Stomach (tissue), 9 donors: ENCODE results near the gene MPPE1. TPM values are rescaled to one million over a fixed set of nuclear protein-coding genes. Genes with fewer than 3 reads are reported as not detected.
"Not testable (repeated sequence)": the region's sequence is repeated elsewhere in the genome, so short reads cannot be mapped to it uniquely, and the experiment has no call there.

Source experiments
- DNase-seq, 2 donors: peaks; one replicate each; pipeline versions ENCODE4 v3.0.0 to v3.0.0-alpha.2; 2013 to 2019
- H3K27ac ChIP-seq, 5 donors: fragments of 200-600 bp in 4 of 5; sonication (generic) in 4 of 5; one replicate each; pipeline ENCODE4 v1.5.1; 2013 to 2019; ENCODE audit warnings: mild to moderate bottlenecking in 1 of 5, moderate library complexity in 1 of 5
- H3K27me3 ChIP-seq, 3 donors: fragments of 200-600 bp; sonication (generic); one replicate each; pipeline ENCODE4 v1.5.1; 2017 to 2019; ENCODE audit warnings: mixed run types in 1 of 3
- H3K36me3 ChIP-seq, 4 donors: fragments of 200-600 bp; sonication (generic); 1 replicate in 3 of 4; 2 replicates in 1 of 4; pipeline ENCODE4 v1.5.1; 2016 to 2019
- H3K4me1 ChIP-seq, 4 donors: fragments of 200-600 bp; sonication (generic); one replicate each; pipeline ENCODE4 v1.5.1; 2016 to 2019
- H3K4me3 ChIP-seq, 4 donors: fragments of 200-600 bp; sonication (generic) in 3 of 4; one replicate each; pipeline ENCODE4 v1.5.1; 2016 to 2019; ENCODE audit warnings: mild to moderate bottlenecking in 1 of 4
- H3K9me3 ChIP-seq, 4 donors: fragments of 200-600 bp; sonication (generic); one replicate each; pipeline ENCODE4 v1.5.1; 2016 to 2019
- EP300 ChIP-seq: sonication (generic); formaldehyde crosslinking; IDR thresholded peaks from one replicate; pipeline ENCODE4 v1.6.1; 2017; ENCODE audit warnings: antibody characterized with exemption
- POLR2A ChIP-seq, 4 donors: fragments of 450-650 bp; IDR thresholded peaks; one replicate each; pipeline ENCODE4 v1.6.1; 2016; ENCODE audit warnings: antibody characterized with exemption in 4 of 4, control low read depth in 2 of 4, mild to moderate bottlenecking in 1 of 4, moderate library complexity in 1 of 4
- POLR2AphosphoS5 ChIP-seq, 3 donors: sonication (generic); formaldehyde crosslinking; IDR thresholded peaks; one replicate each; pipeline ENCODE4 v1.6.1; 2016; ENCODE audit warnings: antibody characterized with exemption in 3 of 3
- WGBS, 5 donors: extraction: QIAGEN DNeasy Blood & Tissue Kit in 3 of 5; methylation state at CpG; one replicate each; pipeline versions ENCODE4 v1.1.5 to v1.1.7; 2013 to 2018; 5-methylcytosine and 5-hydroxymethylcytosine counted together
- intact Hi-C: fragments of 100-400 bp; cut with DNase I; formaldehyde crosslinking; loops from one replicate; pipeline ENCODE4 v1.15.1; 2023; ENCODE audit warnings: low total_unique reads
- polyA plus RNA-seq, 3 donors: library from polyadenylated mRNA; stranded (reverse); fragments of 200-250 nt; gene quantifications; one replicate each; pipeline ENCODE4 v1.2.3, GENCODE V29; 2013
- total RNA-seq, 5 donors: library from RNA; depleted of rRNA; stranded (reverse); fragments of >200 nt; gene quantifications; one replicate each; pipeline versions ENCODE4 v1.1.0 to v1.2.3, GENCODE V29; 2014 to 2016
- TF ChIP-seq, protein P1 (sequence below), 7 experiments: fragments of 450-650 bp in 4 of 7; fragments of 200-600 bp in 3 of 7; sonication (generic) in 3 of 7; IDR thresholded peaks; one replicate each; pipeline ENCODE4 v1.5.1; 2016 to 2019; ENCODE audit warnings: antibody characterized with exemption in 7 of 7, control low read depth in 2 of 7, mild to moderate bottlenecking in 1 of 7
- donor health status: healthy with polysubstance abuse.
- donor health status: Bipolar disorder and iron deficiency.
- donor health status: healthy.

MPPE1 gene
- total and polyA plus RNA-seq, 8 donors: 15.2 to 82.0 (median 32.6) TPM

GRCh38 chr18:11860594-11861450, 47.3 kb downstream of the MPPE1 start:
- no peak for TF ChIP-seq EP300
- TF ChIP-seq POLR2AphosphoS5 (IDR thresholded peaks at IDR 0.05): no peak
- TF ChIP-seq, protein P1, sequence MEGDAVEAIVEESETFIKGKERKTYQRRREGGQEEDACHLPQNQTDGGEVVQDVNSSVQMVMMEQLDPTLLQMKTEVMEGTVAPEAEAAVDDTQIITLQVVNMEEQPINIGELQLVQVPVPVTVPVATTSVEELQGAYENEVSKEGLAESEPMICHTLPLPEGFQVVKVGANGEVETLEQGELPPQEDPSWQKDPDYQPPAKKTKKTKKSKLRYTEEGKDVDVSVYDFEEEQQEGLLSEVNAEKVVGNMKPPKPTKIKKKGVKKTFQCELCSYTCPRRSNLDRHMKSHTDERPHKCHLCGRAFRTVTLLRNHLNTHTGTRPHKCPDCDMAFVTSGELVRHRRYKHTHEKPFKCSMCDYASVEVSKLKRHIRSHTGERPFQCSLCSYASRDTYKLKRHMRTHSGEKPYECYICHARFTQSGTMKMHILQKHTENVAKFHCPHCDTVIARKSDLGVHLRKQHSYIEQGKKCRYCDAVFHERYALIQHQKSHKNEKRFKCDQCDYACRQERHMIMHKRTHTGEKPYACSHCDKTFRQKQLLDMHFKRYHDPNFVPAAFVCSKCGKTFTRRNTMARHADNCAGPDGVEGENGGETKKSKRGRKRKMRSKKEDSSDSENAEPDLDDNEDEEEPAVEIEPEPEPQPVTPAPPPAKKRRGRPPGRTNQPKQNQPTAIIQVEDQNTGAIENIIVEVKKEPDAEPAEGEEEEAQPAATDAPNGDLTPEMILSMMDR (IDR thresholded peaks at IDR 0.05): no peak
- TF ChIP-seq POLR2A (IDR thresholded peaks at IDR 0.05): no peak
- Histone ChIP-seq H3K4me3 (no peak overlapping the region), H3K27me3 (no peaks in the 10 kb centered on the region), H3K27ac (peak overlapping the region in 1 of 5 donors; percentile 76), H3K36me3 (no peaks in the 10 kb centered on the region), H3K9me3 (no peaks in the 10 kb centered on the region), H3K4me1 (peaks cover 0 to 51% (median 10%) of the 10 kb centered on the region in 4 donors)
- WGBS, 5 donors: 82 to 86% (median 86%) methylated on average over 17 of the region's 17 CpGs
- no peak for DNase-seq
- intact Hi-C loops: no loop called here

DNA sequence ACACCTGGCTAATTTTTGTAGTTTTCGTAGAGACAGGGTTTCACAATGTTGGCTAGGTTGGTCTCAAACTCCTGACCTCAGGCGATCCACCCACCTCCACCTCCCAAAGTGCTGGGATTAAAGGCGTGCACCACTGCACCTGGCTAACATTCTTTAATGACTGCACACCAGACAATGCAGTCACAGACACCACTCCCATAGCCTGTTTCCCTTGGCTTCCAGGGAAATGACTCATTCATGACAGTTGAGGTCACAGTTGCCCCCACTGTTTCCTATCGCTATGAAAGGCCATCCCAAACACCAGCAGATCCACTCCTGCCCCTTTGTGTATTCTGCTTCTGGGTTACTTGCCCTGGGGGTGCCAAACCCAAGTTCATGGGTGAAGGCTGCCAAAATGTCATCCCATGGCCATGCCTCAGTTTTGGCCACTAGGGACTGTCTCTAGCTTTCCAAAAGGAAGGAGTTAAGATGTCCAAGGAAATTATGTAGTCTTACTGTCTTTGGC, 48.2 kb downstream of the MPPE1 start:
- intact Hi-C loops: loop anchor here (10.0 kb wide), 1 partner anchor 45 kb away; the partner anchor contains the start of gene MPPE1
- Histone ChIP-seq H3K9me3 (no peaks in the 10 kb centered on the region), H3K4me3 (no peak overlapping the region), H3K27ac (peak overlapping the region in 2 of 5 donors; percentile 50 to 97), H3K4me1 (peaks cover 0 to 59% (median 13%) of the 10 kb centered on the region in 4 donors), H3K27me3 (no peaks in the 10 kb centered on the region), H3K36me3 (peaks cover 0 to 4% (median 2%) of the 10 kb centered on the region in 4 donors)
- WGBS, 5 donors: 55 to 78% (median 66%) methylated on average over 4 of the region's 4 CpGs
- peak in 2 of 3 donors; percentile 13 to 51 for TF ChIP-seq POLR2AphosphoS5 (IDR thresholded peaks at IDR 0.05)
- TF ChIP-seq POLR2A (IDR thresholded peaks at IDR 0.05): no peak
- no peak for DNase-seq

DNA sequence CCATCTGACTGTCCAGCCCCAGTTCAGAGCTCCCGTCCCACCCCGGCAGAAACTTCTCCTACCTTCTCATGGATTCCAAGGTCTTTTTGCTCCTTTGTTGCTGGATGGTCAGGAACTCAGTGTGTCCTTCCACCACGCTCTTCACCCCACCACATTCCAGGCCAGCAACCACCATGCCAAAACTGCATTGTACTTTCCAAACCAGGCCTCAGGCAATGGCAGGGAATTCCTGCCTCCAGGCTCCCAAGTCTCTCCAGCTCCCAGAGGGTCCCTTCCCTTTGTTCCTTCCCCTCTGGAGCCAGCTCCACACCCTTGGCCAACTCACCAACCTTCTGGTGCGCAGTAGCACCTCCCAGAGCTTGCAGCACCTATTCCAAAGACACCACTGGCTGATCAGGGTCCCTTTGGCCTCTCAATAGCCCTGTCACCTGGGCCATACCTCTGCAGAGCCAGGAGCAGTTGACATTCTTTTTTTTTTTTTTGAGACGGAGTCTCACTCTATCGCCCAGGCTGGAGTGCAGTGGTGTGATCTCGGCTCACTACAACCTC, 48.8 kb downstream of the MPPE1 start:
- Histone ChIP-seq H3K4me1 (peaks cover 2 to 64% (median 15%) of the 10 kb centered on the region in 4 donors), H3K36me3 (peaks cover 0 to 10% (median 8%) of the 10 kb centered on the region in 4 donors), H3K4me3 (no peak overlapping the region), H3K27ac (peak overlapping the region in 2 of 5 donors; percentile 50 to 97), H3K27me3 (no peaks in the 10 kb centered on the region), H3K9me3 (no peaks in the 10 kb centered on the region)
- no peak for TF ChIP-seq POLR2AphosphoS5 (IDR thresholded peaks at IDR 0.05)
- TF ChIP-seq, protein P1 (IDR thresholded peaks at IDR 0.05): no peak
- TF ChIP-seq POLR2A (IDR thresholded peaks at IDR 0.05): no peak
- TF ChIP-seq EP300: no peak
- no peak for DNase-seq
- 89 to 96% (median 93%) methylated on average over 7 of the region's 7 CpGs for WGBS, 5 donors
- intact Hi-C loops: loop anchor here (10.0 kb wide), 1 partner anchor 45 kb away; the partner anchor contains the start of gene MPPE1

- DNase-seq: peak; percentile 56 to 80
- Histone ChIP-seq H3K36me3 (peaks cover 0 to 18% (median 8%) of the 10 kb centered on the region in 4 donors), H3K4me1 (peaks cover 18 to 84% (median 33%) of the 10 kb centered on the region in 4 donors), H3K27ac (peak overlapping the region in 4 of 5 donors; percentile 69 to 97 (median 76)), H3K27me3 (no peaks in the 10 kb centered on the region), H3K9me3 (no peaks in the 10 kb centered on the region), H3K4me3 (no peak overlapping the region)
- intact Hi-C loops: loop anchor here (10.0 kb wide), 1 partner anchor 47 kb away; the partner anchor contains the start of gene MPPE1
- 21 to 39% (median 30%) methylated on average over 11 of the region's 11 CpGs for WGBS, 5 donors
- TF ChIP-seq, protein P1 (IDR thresholded peaks at IDR 0.05): no peak
- TF ChIP-seq POLR2A (IDR thresholded peaks at IDR 0.05) (no peak), EP300 (peak; percentile 94), POLR2AphosphoS5 (IDR thresholded peaks at IDR 0.05) (peak; percentile 55 to 80 (median 66))
Observed at GRCh38 chr18:11857177-11857887, 50.8 kb downstream of the MPPE1 start.

DNA sequence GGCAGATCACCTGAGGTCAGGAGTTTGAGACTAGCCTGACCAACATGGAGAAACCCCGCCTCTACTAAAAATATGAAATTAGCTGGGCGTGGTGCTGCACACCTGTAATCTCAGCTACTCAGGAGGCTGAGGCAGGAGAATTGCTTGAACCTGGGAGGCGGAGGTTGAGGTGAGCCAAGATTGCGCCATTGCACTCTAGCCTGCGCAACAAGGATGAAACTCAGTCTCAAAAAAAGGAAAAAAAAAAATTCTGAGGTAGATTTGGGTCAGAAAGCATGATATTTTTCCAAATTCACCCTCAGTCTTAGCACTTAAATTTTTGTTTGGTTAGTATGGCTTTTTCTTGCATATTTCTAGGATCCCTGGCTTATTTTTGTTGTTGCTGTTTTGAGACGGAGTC, 53.6 kb downstream of the MPPE1 start:
- Histone ChIP-seq H3K4me1 (peaks cover 13 to 81% (median 50%) of the 10 kb centered on the region in 4 donors), H3K36me3 (peaks cover 0 to 18% (median 8%) of the 10 kb centered on the region in 4 donors), H3K27ac (peak overlapping the region in 2 of 5 donors; percentile 5 to 97)
- intact Hi-C loops: loop anchor here (10.0 kb wide), 1 partner anchor 50 kb away; the partner anchor contains the start of gene MPPE1
- not testable (repeated sequence) for H3K4me3 ChIP-seq, DNase-seq, H3K27me3 ChIP-seq, H3K9me3 ChIP-seq
- 90 to 96% (median 92%) methylated on average over 6 of the region's 6 CpGs for WGBS, 5 donors
